OCI-LY7 (cell line): ENCODE results near the gene SYVN1. TPM values are rescaled to one million over a fixed set of nuclear protein-coding genes. Genes with fewer than 3 reads are reported as not detected.

ENCODE experiments used
- BruUV-seq: library from RNA; stranded (reverse); fragments of 400-500 nt; replicated peaks from 2 replicates; lab custom pipeline; 2021; lab: Mats Ljungman, UMichigan
- CTCF ChIA-PET: fragments of 300-600 bp; sonication (Branson Sonifier 250); formaldehyde crosslinking; loops from one replicate; lab custom pipeline; 2022; ENCODE audit warnings: antibody characterized with exemption; ENCODE audit not compliant: unreplicated experiment; lab: Charles Lee
- POLR2A ChIA-PET: fragments of 300-600 bp; sonication (Branson Sonifier 250); formaldehyde crosslinking; loops from one replicate; lab custom pipeline; 2022; ENCODE audit warnings: antibody characterized with exemption; lab: Charles Lee
- DNase-seq: peaks from one replicate; pipeline ENCODE4 v3.0.0-alpha.2; 2015; ENCODE audit warnings: low spot score
- H2AFZ ChIP-seq: fragments of 200-600 bp; sonication (generic), shearing (Covaris generic); 2 replicates; pipeline ENCODE4 v1.6.1; 2014; ENCODE audit warnings: mild to moderate bottlenecking, antibody characterized with exemption, low read length, moderate library complexity
- H3K27ac ChIP-seq: fragments of 200-600 bp; sonication (generic); 2 replicates; pipeline ENCODE4 v1.5.1; 2014; ENCODE audit warnings: mixed run types, low read depth, mild to moderate bottlenecking, moderate library complexity, low read length, inconsistent platforms; ENCODE audit not compliant: poor library complexity, severe bottlenecking
- H3K36me3 ChIP-seq: fragments of 200-600 bp; sonication (generic); 2 replicates; pipeline ENCODE4 v1.6.1; 2014; ENCODE audit warnings: mild to moderate bottlenecking, antibody characterized with exemption, low read length, moderate library complexity, mixed read lengths; ENCODE audit not compliant: insufficient read depth
- H3K4me1 ChIP-seq: fragments of 200-600 bp; sonication (generic); 2 replicates; pipeline ENCODE4 v1.5.1; 2014; ENCODE audit warnings: mild to moderate bottlenecking, low read length; ENCODE audit not compliant: insufficient read depth, poor library complexity, severe bottlenecking
- H3K4me2 ChIP-seq: fragments of 200-600 bp; sonication (generic); 2 replicates; pipeline ENCODE4 v1.6.1; 2014; ENCODE audit warnings: mild to moderate bottlenecking, low read length
- H3K4me3 ChIP-seq: fragments of 200-600 bp; sonication (generic); 2 replicates; pipeline ENCODE4 v1.5.1; 2014; ENCODE audit warnings: mild to moderate bottlenecking, low read depth, low read length; ENCODE audit not compliant: poor library complexity, severe bottlenecking
- H3K79me2 ChIP-seq: fragments of 200-600 bp; sonication (generic); 2 replicates; pipeline ENCODE4 v1.6.1; 2016; ENCODE audit warnings: low read depth, mild to moderate bottlenecking, low read length, moderate library complexity, mixed read lengths; ENCODE audit not compliant: insufficient read depth
- H3K9me2 ChIP-seq: fragments of 200-600 bp; sonication (generic); 2 replicates; pipeline ENCODE4 v1.6.1; 2016; ENCODE audit warnings: mild to moderate bottlenecking, low read length, mixed read lengths; ENCODE audit not compliant: insufficient read depth
- H3K9me3 ChIP-seq: fragments of 200-600 bp; sonication (generic); 2 replicates; pipeline ENCODE4 v1.6.1; 2014; ENCODE audit warnings: mild to moderate bottlenecking, mixed run types, low read length, mixed read lengths
- H4K20me1 ChIP-seq: fragments of 200-600 bp; sonication (generic); 2 replicates; pipeline ENCODE4 v1.6.1; 2014; ENCODE audit warnings: mild to moderate bottlenecking, antibody characterized with exemption, low read length, moderate library complexity, mixed read lengths; ENCODE audit not compliant: insufficient read depth
- CTCF ChIP-seq: fragments of 200-600 bp; sonication (generic); conservative IDR thresholded peaks from 2 replicates; pipeline ENCODE4 v1.5.1; 2014; ENCODE audit warnings: mild to moderate bottlenecking, antibody characterized with exemption, low read length, moderate library complexity, mixed read lengths
- EZH2phosphoT487 ChIP-seq: fragments of 200-600 bp; sonication (generic); IDR thresholded peaks from 2 replicates; pipeline ENCODE4 v1.6.1; 2018; ENCODE audit warnings: low read depth, borderline replicate concordance, mild to moderate bottlenecking, mixed run types, antibody characterized with exemption, low read length, moderate library complexity, mixed read lengths
- intact Hi-C: fragments of 100-400 bp; cut with micrococcal nuclease; formaldehyde crosslinking; loops from one replicate; pipeline ENCODE4 v1.10.0; 2022; ENCODE audit not compliant: unreplicated experiment
- total RNA-seq, 2 experiments: library from RNA; depleted of rRNA in 1 of 2; stranded (reverse); fragments of >200 nt in 1 of 2; shearing (Covaris generic) in 1 of 2; gene quantifications; 2 replicates each; pipeline ENCODE4 v1.2.3, GENCODE V29; 2014 to 2022

Gene SYVN1
- total RNA-seq, 2 experiments from 2014 or later = 134 to 310 TPM

- Histone ChIP-seq H3K79me2 (peaks cover 59% of the 10 kb centered on the region), H4K20me1 (no peaks in the 10 kb centered on the region), H3K9me2 (no peaks in the 10 kb centered on the region), H3K4me1 (peaks cover 59% of the 10 kb centered on the region), H3K4me3 (no peak overlapping the region), H3K27ac (peak overlapping the region; percentile 98), H3K4me2 (no peak overlapping the region), H2AFZ (no peak overlapping the region), H3K36me3 (peaks cover 82% of the 10 kb centered on the region), H3K9me3 (no peaks in the 10 kb centered on the region)
- intact Hi-C loops = no loop called here
- CTCF ChIA-PET = no interaction called here
- no peak for TF ChIP-seq CTCF
- TF ChIP-seq EZH2phosphoT487 = no peak
- no peak for DNase-seq
- POLR2A ChIA-PET = no interaction called here
- BruUV-seq = no TSS peak
These were observed 7.6 kb downstream of the SYVN1 start for GRCh38 chr11:65126624-65127274.

- POLR2A ChIA-PET = interaction anchor here (1.3 kb wide), 1 partner anchor 10 kb away, joined by 3 read pairs; no protein-coding TSS in a partner anchor
- Histone ChIP-seq H3K4me1 (peaks cover 53% of the 10 kb centered on the region), H3K4me2 (no peak overlapping the region), H4K20me1 (peaks cover 9% of the 10 kb centered on the region; the same call in 1 of the 2 replicates), H3K79me2 (peaks cover 59% of the 10 kb centered on the region), H3K9me2 (no peaks in the 10 kb centered on the region), H3K4me3 (no peak overlapping the region), H2AFZ (no peak overlapping the region), H3K27ac (peak overlapping the region; percentile 98), H3K9me3 (no peaks in the 10 kb centered on the region), H3K36me3 (peaks cover 82% of the 10 kb centered on the region)
- BruUV-seq = no TSS peak
- TF ChIP-seq EZH2phosphoT487 = no peak
- no peak for TF ChIP-seq CTCF
- CTCF ChIA-PET = no interaction called here
- no peak for DNase-seq
- intact Hi-C loops = no loop called here
These were observed 8.9 kb downstream of the SYVN1 start for GRCh38 chr11:65125197-65126056.
